Measurements from ENCODE around the gene TOLLIP. TPM values are rescaled to one million over a fixed set of nuclear protein-coding genes. Genes with fewer than 3 reads are reported as not detected.
A peak's percentile ranks its signal among the peaks of the same experiment; 100 is the strongest.

Gene TOLLIP
- polyA plus RNA-seq, 2 of the 4 experiments (the other 2 are of a cell fraction), result 26.5 to 37.9 TPM

DNA sequence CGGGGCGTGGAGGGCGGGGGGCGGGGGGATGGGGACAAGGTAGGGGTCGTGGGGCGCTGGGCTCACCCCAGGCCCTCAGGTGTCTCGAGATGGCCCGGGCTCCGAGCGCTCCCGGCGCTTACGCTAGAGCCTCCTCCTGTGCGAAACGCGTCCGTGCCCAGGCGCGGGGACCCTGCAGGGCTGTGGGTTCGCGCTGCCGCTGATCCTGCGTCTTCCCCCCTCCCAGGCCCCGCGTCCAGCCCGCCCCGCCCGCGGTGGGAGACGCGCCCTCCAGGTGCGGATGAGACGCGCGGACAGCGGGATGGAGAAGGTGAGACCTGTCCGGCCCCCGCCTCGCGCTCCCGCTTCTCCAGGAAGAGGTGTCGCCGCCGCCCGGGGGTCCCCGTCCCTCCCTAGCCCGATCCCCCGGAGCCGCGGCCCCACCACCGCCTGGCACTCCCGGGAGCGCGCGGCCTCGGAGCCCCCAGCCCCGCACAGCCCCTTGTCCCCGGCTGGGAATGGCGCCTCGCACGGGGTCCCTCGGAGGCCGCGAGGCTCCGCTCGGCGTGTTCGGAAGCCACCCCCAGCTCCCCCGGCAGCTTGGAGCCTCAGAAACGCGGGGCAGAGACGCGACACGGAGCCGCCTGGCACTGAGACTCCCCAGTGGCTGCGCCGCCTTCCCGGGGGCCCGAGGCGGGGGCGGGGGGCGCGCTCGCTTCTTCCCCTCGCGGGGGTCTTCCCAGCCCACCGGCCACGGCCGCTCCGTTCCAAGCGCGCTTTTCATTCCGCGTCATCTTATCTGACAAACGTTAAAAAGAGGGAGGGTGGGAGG is 27.6 kb upstream of the TOLLIP start:
- Histone ChIP-seq H3K4me1 (peaks cover 9% of the 10 kb centered on the region), H3K27ac (peak overlapping the region in 1 of 2 experiments; percentile 54; a peak in 2 of 6 replicates), H3K4me2 (peak overlapping the region; percentile 54; the same call in 2 of the 3 replicates), H3K4me3 (no peak overlapping the region), H3K9me3 (peaks cover 12% of the 10 kb centered on the region)
- POLR2A ChIA-PET, result no interaction called here
- no peak for FAIRE-seq
- no peak for TF ChIP-seq HOXA7 (CRISPR knock-in tag; IDR thresholded peaks at IDR 0.05)
- no peak for TF ChIP-seq RNF2 (IDR thresholded peaks at IDR 0.05; ENCODE audit: borderline replicate concordance, low read depth)
- TF ChIP-seq JUNB (IDR thresholded peaks at IDR 0.05), result no peak
- WGBS (ENCODE audit: missing lambda C conversion rate), result 47% methylated on average over 34 of the region's 95 CpGs
- DNase-seq (ENCODE audit: low read depth in 1 of 2, low spot score in 1 of 2), result peak in 1 of 2 experiments; percentile 41
- CTCF ChIA-PET, result no interaction called here
- ATAC-seq, result peak; percentile 48 to 73; a peak in 4 of 6 replicates

DNA sequence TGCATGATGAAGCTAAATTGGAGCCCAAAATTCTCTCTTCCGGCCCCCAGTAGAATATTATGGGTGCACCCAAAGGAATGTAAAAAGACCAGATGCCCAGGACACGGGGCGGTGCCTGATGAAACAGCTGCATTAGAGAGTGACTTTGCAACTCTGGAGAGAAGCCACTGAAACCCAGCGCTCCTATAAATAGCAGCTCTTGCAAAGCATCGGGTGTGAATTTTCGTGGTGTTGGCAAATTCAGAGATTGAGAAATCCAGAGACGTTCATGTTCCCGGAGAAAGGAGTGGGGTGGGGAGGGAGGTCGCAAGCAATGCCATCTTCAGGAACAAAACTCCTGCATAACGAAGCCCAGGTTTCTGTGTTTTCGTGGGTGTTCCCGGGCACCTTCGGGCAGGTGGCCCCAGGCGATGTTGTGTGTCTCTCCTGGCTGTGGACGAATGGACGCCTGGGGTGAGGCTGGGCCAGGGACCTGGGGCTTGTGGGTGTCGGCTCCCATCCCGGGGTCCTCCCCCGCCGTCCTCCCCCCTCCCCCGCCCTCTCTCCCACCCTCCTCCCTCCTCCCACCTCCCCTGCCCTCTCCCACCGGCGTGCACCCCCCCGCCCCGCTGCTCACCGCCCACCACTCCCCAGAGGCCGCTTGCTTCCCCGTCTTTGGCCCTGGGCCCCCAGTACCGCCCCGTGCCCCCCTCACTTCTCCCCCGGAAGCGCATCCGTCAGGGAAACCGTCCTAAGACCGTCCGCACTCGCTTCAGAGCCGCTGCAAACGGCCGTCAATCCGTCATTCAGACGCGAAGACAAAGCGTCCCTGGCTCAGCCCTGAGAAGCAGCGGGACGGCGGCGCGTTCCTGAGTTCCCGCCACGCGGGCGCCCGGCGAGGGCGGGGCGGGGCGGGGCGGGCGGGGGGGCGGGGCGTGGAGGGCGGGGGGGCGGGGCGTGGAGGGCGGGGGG is 26.7 kb upstream of the TOLLIP start:
- TF ChIP-seq JUNB (IDR thresholded peaks at IDR 0.05), result no peak
- TF ChIP-seq ZNF302 (CRISPR knock-in tag; IDR thresholded peaks at IDR 0.05), result no peak
- TF ChIP-seq RCOR1 (IDR thresholded peaks at IDR 0.05; ENCODE audit: low read depth, low read length), result no peak
- no peak for TF ChIP-seq JUN (IDR thresholded peaks at IDR 0.05)
- TF ChIP-seq TFCP2L1 (CRISPR knock-in tag; IDR thresholded peaks at IDR 0.05), result no peak
- TF ChIP-seq, protein P1, sequence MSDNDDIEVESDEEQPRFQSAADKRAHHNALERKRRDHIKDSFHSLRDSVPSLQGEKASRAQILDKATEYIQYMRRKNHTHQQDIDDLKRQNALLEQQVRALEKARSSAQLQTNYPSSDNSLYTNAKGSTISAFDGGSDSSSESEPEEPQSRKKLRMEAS (IDR thresholded peaks at IDR 0.05), result peak; percentile 37
- TF ChIP-seq POLR2A (IDR thresholded peaks at IDR 0.05; ENCODE audit: low read length), result peak; percentile 39; the same call in 1 of the 2 replicates
- TF ChIP-seq, protein P2, sequence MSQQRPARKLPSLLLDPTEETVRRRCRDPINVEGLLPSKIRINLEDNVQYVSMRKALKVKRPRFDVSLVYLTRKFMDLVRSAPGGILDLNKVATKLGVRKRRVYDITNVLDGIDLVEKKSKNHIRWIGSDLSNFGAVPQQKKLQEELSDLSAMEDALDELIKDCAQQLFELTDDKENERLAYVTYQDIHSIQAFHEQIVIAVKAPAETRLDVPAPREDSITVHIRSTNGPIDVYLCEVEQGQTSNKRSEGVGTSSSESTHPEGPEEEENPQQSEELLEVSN (IDR thresholded peaks at IDR 0.05; ENCODE audit: borderline replicate concordance, low read depth), result peak; percentile 81
- TF ChIP-seq EHMT2 (IDR thresholded peaks at IDR 0.05; ENCODE audit: low read depth), result no peak
- TF ChIP-seq, protein P3, sequence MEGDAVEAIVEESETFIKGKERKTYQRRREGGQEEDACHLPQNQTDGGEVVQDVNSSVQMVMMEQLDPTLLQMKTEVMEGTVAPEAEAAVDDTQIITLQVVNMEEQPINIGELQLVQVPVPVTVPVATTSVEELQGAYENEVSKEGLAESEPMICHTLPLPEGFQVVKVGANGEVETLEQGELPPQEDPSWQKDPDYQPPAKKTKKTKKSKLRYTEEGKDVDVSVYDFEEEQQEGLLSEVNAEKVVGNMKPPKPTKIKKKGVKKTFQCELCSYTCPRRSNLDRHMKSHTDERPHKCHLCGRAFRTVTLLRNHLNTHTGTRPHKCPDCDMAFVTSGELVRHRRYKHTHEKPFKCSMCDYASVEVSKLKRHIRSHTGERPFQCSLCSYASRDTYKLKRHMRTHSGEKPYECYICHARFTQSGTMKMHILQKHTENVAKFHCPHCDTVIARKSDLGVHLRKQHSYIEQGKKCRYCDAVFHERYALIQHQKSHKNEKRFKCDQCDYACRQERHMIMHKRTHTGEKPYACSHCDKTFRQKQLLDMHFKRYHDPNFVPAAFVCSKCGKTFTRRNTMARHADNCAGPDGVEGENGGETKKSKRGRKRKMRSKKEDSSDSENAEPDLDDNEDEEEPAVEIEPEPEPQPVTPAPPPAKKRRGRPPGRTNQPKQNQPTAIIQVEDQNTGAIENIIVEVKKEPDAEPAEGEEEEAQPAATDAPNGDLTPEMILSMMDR (IDR thresholded peaks at IDR 0.05), result no peak
- no peak for TF ChIP-seq RNF2 (IDR thresholded peaks at IDR 0.05; ENCODE audit: borderline replicate concordance, low read depth)
- TF ChIP-seq FOSB (CRISPR knock-in tag; IDR thresholded peaks at IDR 0.05), result no peak
- TF ChIP-seq HDAC2 (IDR thresholded peaks at IDR 0.05), result no peak
- TF ChIP-seq CEBPB (IDR thresholded peaks at IDR 0.05), result 0 out of 4 replicates have a peak, but pooled peaks of 1 of the 2 experiments have one; percentile 21
- peak; percentile 38 for TF ChIP-seq MAFK (IDR thresholded peaks at IDR 0.05; ENCODE audit: partially characterized antibody)
- no peak for TF ChIP-seq CHD4 (IDR thresholded peaks at IDR 0.05; ENCODE audit: borderline replicate concordance)
- TF ChIP-seq, protein P4, sequence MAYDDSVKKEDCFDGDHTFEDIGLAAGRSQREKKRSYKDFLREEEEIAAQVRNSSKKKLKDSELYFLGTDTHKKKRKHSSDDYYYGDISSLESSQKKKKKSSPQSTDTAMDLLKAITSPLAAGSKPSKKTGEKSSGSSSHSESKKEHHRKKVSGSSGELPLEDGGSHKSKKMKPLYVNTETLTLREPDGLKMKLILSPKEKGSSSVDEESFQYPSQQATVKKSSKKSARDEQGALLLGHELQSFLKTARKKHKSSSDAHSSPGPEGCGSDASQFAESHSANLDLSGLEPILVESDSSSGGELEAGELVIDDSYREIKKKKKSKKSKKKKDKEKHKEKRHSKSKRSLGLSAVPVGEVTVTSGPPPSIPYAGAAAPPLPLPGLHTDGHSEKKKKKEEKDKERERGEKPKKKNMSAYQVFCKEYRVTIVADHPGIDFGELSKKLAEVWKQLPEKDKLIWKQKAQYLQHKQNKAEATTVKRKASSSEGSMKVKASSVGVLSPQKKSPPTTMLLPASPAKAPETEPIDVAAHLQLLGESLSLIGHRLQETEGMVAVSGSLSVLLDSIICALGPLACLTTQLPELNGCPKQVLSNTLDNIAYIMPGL (CRISPR knock-in tag; IDR thresholded peaks at IDR 0.05; ENCODE audit: borderline replicate concordance), result no peak
- TF ChIP-seq ZFP36 (IDR thresholded peaks at IDR 0.05; ENCODE audit: borderline replicate concordance, partially characterized antibody), result no peak
- Histone ChIP-seq H3K4me2 (peak overlapping the region; percentile 97), H3K4me3 (peak overlapping the region; percentile 58), H3K4me1 (peaks cover 9% of the 10 kb centered on the region), H3K27ac (peak overlapping the region; percentile 72 to 90), H3K9me3 (peaks cover 12% of the 10 kb centered on the region)
- ATAC-seq (peak in 1 of 2 experiments; percentile 51; a peak in 3 of 6 replicates), DNase-seq (ENCODE audit: low read depth in 1 of 2, low spot score in 1 of 2) (peak in 1 of 2 experiments; percentile 53), FAIRE-seq (no peak)
- CTCF ChIA-PET, result interaction anchor here (0.8 kb wide), 1 partner anchor 100 kb away, joined by 3 read pairs; no protein-coding TSS in a partner anchor
- POLR2A ChIA-PET, result no interaction called here
- whole genome bisulfite sequencing (ENCODE audit: missing lambda C conversion rate), result 6% methylated on average over 16 of the region's 66 CpGs

Data from A549 (cell line).